ENCODE results near the gene YARS1.

YARS1 gene

GRCh38 chr1:32767641-32768040 is 49.5 kb downstream of the YARS1 start:
- TF ChIP-seq CTCF (IDR thresholded peaks at IDR 0.05) = no peak

GRCh38 chr1:32767156-32767555 is 50.0 kb downstream of the YARS1 start:
- no peak for TF ChIP-seq CTCF (IDR thresholded peaks at IDR 0.05)

GRCh38 chr1:32766328-32766972 is 50.7 kb downstream of the YARS1 start:
- no peak for TF ChIP-seq CTCF (IDR thresholded peaks at IDR 0.05)

- no peak for TF ChIP-seq CTCF (IDR thresholded peaks at IDR 0.05)
These were observed 51.4 kb downstream of the YARS1 start for GRCh38 chr1:32765570-32766327.

- TF ChIP-seq CTCF (IDR thresholded peaks at IDR 0.05) = no peak
These were observed 52.2 kb downstream of the YARS1 start for GRCh38 chr1:32764826-32765569.

- no peak for TF ChIP-seq CTCF (IDR thresholded peaks at IDR 0.05)
These were observed 53.9 kb downstream of the YARS1 start for GRCh38 chr1:32763221-32763620.

- TF ChIP-seq CTCF (IDR thresholded peaks at IDR 0.05) = no peak
These were observed 55.2 kb downstream of the YARS1 start for GRCh38 chr1:32761936-32762335.
